Upper lobe of left lung (tissue), 4 donors: ENCODE measurements around the gene GNAI2.

Experiments used
- EP300 ChIP-seq, 4 donors: sonication (generic); formaldehyde crosslinking; IDR thresholded peaks; one replicate each; pipeline ENCODE4 v1.5.1; 2017; ENCODE audit warnings: antibody characterized with exemption in 4 of 4, control low read depth in 2 of 4
- POLR2A ChIP-seq, 4 donors: fragments of 450-650 bp; IDR thresholded peaks; one replicate each; pipeline ENCODE4 v1.5.1; 2016 to 2017; ENCODE audit warnings: antibody characterized with exemption in 4 of 4, mild to moderate bottlenecking in 2 of 4
- TF ChIP-seq, protein P1 (sequence below), 6 experiments: fragments of 450-650 bp in 4 of 6; fragments of 200-600 bp in 2 of 6; sonication (generic) in 2 of 6; IDR thresholded peaks; one replicate each; pipeline ENCODE4 v1.5.1; 2016 to 2019; ENCODE audit warnings: antibody characterized with exemption in 6 of 6

DNA sequence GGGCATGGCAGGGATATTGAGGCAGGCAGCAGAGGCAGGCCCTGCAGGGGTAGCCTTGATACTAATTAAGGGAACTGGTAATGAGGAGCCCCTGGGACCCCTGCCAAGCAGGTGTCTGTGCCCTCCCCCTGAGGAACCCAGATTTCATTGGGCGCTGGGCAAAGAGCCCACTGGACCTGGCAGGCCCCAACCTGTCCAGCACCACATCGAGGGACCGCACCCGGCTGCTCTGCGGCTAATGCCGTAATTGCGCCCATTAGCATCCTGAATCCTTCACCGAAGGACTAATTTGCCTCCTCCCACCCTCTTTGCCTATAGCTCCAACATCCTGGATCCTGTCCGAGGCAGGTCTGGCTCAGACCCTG is 19.2 kb downstream of the GNAI2 start:
- TF ChIP-seq, protein P1, sequence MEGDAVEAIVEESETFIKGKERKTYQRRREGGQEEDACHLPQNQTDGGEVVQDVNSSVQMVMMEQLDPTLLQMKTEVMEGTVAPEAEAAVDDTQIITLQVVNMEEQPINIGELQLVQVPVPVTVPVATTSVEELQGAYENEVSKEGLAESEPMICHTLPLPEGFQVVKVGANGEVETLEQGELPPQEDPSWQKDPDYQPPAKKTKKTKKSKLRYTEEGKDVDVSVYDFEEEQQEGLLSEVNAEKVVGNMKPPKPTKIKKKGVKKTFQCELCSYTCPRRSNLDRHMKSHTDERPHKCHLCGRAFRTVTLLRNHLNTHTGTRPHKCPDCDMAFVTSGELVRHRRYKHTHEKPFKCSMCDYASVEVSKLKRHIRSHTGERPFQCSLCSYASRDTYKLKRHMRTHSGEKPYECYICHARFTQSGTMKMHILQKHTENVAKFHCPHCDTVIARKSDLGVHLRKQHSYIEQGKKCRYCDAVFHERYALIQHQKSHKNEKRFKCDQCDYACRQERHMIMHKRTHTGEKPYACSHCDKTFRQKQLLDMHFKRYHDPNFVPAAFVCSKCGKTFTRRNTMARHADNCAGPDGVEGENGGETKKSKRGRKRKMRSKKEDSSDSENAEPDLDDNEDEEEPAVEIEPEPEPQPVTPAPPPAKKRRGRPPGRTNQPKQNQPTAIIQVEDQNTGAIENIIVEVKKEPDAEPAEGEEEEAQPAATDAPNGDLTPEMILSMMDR (IDR thresholded peaks at IDR 0.05), result no peak
- TF ChIP-seq POLR2A (IDR thresholded peaks at IDR 0.05) (no peak), EP300 (IDR thresholded peaks at IDR 0.05) (no peak)
